ENCODE results near the gene SLC4A8. TPM values are rescaled to one million over a fixed set of nuclear protein-coding genes. Genes with fewer than 3 reads are reported as not detected.

SLC4A8 gene
- total RNA-seq, 1 experiment from 2014 or later, result 26.3 TPM

GRCh38 chr12:51390891-51391282, 33.7 kb upstream of the SLC4A8 start:
- Histone ChIP-seq H3K9ac (ENCODE audit: extremely low read depth, insufficient read length, low read length) (peak overlapping the region; percentile 71), H3K79me2 (ENCODE audit: insufficient read depth, low read length) (no peaks in the 10 kb centered on the region), H3T11ph (ENCODE audit: low read length) (no peak overlapping the region), H2BK15ac (ENCODE audit: low read depth, low read length) (no peak overlapping the region; the same call in 1 of the 2 replicates), H2AK5ac (ENCODE audit: insufficient read length, low read length) (no peak overlapping the region), H4K8ac (replicated peaks; ENCODE audit: insufficient read length, low read depth, low read length) (no peak overlapping the region), H3K4me2 (ENCODE audit: insufficient read depth, insufficient read length, low read length) (peak overlapping the region; percentile 79), H3K4me1 (ENCODE audit: insufficient read depth, low read length) (peaks cover 8% of the 10 kb centered on the region; the same call in 1 of the 2 replicates), H3K27me3 (ENCODE audit: insufficient read depth, low read length) (no peaks in the 10 kb centered on the region), H3K4ac (ENCODE audit: low read depth, low read length) (no peak overlapping the region), H4K91ac (ENCODE audit: insufficient read length, low read depth, low read length) (no peak overlapping the region), H2BK12ac (ENCODE audit: insufficient read length, low read depth, low read length) (no peak overlapping the region), H2BK20ac (ENCODE audit: low read depth, low read length, poor library complexity, severe bottlenecking) (no peak overlapping the region), H3K27ac (ENCODE audit: insufficient read length, low read depth, low read length) (no peak overlapping the region), H4K20me1 (ENCODE audit: control insufficient read depth, insufficient read depth, insufficient read length) (no peaks in the 10 kb centered on the region), H3K23ac (ENCODE audit: insufficient read length, low read depth, low read length) (no peak overlapping the region), H3K56ac (ENCODE audit: insufficient read length, low read depth, low read length) (no peak overlapping the region), H3K18ac (ENCODE audit: insufficient read length, low read depth, low read length) (peak overlapping the region; percentile 58), H3K14ac (ENCODE audit: insufficient read depth, low read length) (peak overlapping the region; percentile 84), H2BK120ac (ENCODE audit: low read depth, low read length, poor library complexity, severe bottlenecking) (no peak overlapping the region), H3K79me1 (ENCODE audit: insufficient read depth, low read depth, low read length, poor library complexity, severe bottlenecking) (no peaks in the 10 kb centered on the region), H2BK5ac (ENCODE audit: insufficient read length, low read length) (no peak overlapping the region), H3K9me3 (ENCODE audit: control insufficient read depth, low read depth, low read length) (no peaks in the 10 kb centered on the region), H2AFZ (ENCODE audit: low read length) (no peak overlapping the region), H3K23me2 (ENCODE audit: insufficient read length, low read depth, low read length, poor library complexity, severe bottlenecking) (peaks cover 10% of the 10 kb centered on the region), H4K5ac (ENCODE audit: insufficient read length, low read depth, low read length) (no peak overlapping the region)
- H3K36me3 Mint-ChIP-seq (ENCODE audit: insufficient read depth in 1 of 3, low read depth in 3 of 3), result peaks cover 3 to 14% (median 9%) of the 10 kb centered on the region in 3 experiments; a peak in 6 of 7 replicates
- peak overlapping the region; percentile 86 to 95 (median 94) for H3K27ac Mint-ChIP-seq
- TF ChIP-seq CTCF (conservative IDR thresholded peaks at IDR 0.05), result no peak
- no CpG with 5 or more reads among the region's 8 CpGs for WGBS (ENCODE audit: extremely low coverage, insufficient read length, low lambda C conversion rate)
- no peaks in the 10 kb centered on the region for H3K9me3 Mint-ChIP-seq
- no peak for DNase-seq
- H3K4me3 Mint-ChIP-seq, result peak overlapping the region; percentile 90 to 95
- H3K27me3 Mint-ChIP-seq (ENCODE audit: low read depth), result no peaks in the 10 kb centered on the region; the same call in 1 of the 2 replicates
- H3K4me1 Mint-ChIP-seq, result peaks cover 45 to 54% of the 10 kb centered on the region in 2 experiments

All from H9 (cell line).